ENCODE results near the gene ACTR6. TPM values are rescaled to one million over a fixed set of nuclear protein-coding genes. Genes with fewer than 3 reads are reported as not detected.

ACTR6 gene
- total and polyA plus RNA-seq, 2 of the 4 experiments (the other 2 are of a cell fraction): 9.7 to 10.2 TPM

- no peak overlapping the region for H3K23ac ChIP-seq (ENCODE audit: low read depth, low read length)
- H3K4me3 ChIP-seq (ENCODE audit: insufficient read depth, low read depth, low read length): no peak overlapping the region
- no peak overlapping the region for H2AFZ ChIP-seq (replicated peaks; ENCODE audit: low read length, poor library complexity)
- CTCF ChIA-PET: interaction anchor here (1.2 kb wide), 1 partner anchor 64 kb away, joined by 3 read pairs; no protein-coding TSS in a partner anchor
- H2AK5ac ChIP-seq (ENCODE audit: low read depth, low read length): no peak overlapping the region
- H4K20me1 ChIP-seq (ENCODE audit: insufficient read depth, low read length): no peaks in the 10 kb centered on the region
- DNase-seq (no peak), ATAC-seq (ENCODE audit: low read depth) (no peak)
- no peaks in the 10 kb centered on the region for H3K79me1 ChIP-seq (ENCODE audit: low read depth in 1 of 2, low read length in 2 of 2)
- BruUV-seq (replicated peaks): no TSS peak
- no peaks in the 10 kb centered on the region for H3K36me3 ChIP-seq (ENCODE audit: control insufficient read depth, insufficient read depth, low read length)
- no peak overlapping the region for H2BK15ac ChIP-seq (ENCODE audit: low read depth, low read length)
- no peak overlapping the region for H3K27ac ChIP-seq (ENCODE audit: insufficient read depth, low read length)
- no peak overlapping the region for H2BK5ac ChIP-seq (ENCODE audit: low read depth, low read length, poor library complexity, severe bottlenecking)
- in situ Hi-C loops (cut with MboI; ENCODE audit: low sequenced_read_pairs) (no loop called here), intact Hi-C loops (cut with micrococcal nuclease) (no loop called here), dilution Hi-C loops (cut with HindIII; ENCODE audit: low sequenced_read_pairs, unreplicated experiment) (no loop called here)
- no peak overlapping the region for H3K18ac ChIP-seq (ENCODE audit: low read depth, low read length)
- no peak overlapping the region for H3K56ac ChIP-seq (ENCODE audit: extremely low read depth, insufficient read depth, low read length)
- no peak overlapping the region for H3K4ac ChIP-seq (ENCODE audit: low read depth, low read length)
- H3K9ac ChIP-seq (ENCODE audit: low read depth, low read length): no peak overlapping the region
- no peak overlapping the region for H3K4me2 ChIP-seq (ENCODE audit: low read depth, low read length)
- H3K9me3 ChIP-seq (ENCODE audit: control insufficient read depth, insufficient read depth, low read length): no peaks in the 10 kb centered on the region
- WGBS, 2 experiments (ENCODE audit: extremely low coverage in 2 of 2, insufficient read length in 1 of 2): no CpG with 5 or more reads among the region's 1 CpG
- H2AK9ac ChIP-seq (replicated peaks; ENCODE audit: low read depth, low read length, poor library complexity): no peak overlapping the region
- H2BK120ac ChIP-seq (ENCODE audit: low read depth, low read length): no peak overlapping the region
- H4K91ac ChIP-seq (ENCODE audit: insufficient read depth, low read depth, low read length): no peak overlapping the region
- no peak for TF ChIP-seq USF2 (IDR thresholded peaks at IDR 0.05; ENCODE audit: low read depth, low read length)
- TF ChIP-seq CTCF (conservative IDR thresholded peaks at IDR 0.05; ENCODE audit: low read depth, low read length): no peak
- TF ChIP-seq MAFK (IDR thresholded peaks at IDR 0.05; ENCODE audit: low read depth, low read length): no peak
- TF ChIP-seq NFE2L2 (IDR thresholded peaks at IDR 0.05; ENCODE audit: low read depth, low read length): no peak
- TF ChIP-seq ELK1 (IDR thresholded peaks at IDR 0.05; ENCODE audit: borderline replicate concordance, low read depth, low read length): no peak
- TF ChIP-seq BHLHE40 (IDR thresholded peaks at IDR 0.05; ENCODE audit: low read depth, low read length): no peak
- no peak for TF ChIP-seq RCOR1 (IDR thresholded peaks at IDR 0.05; ENCODE audit: insufficient replicate concordance, low read length)
- no peak for TF ChIP-seq SMC3 (IDR thresholded peaks at IDR 0.05; ENCODE audit: low read depth, low read length)
- no peak for TF ChIP-seq FOS (IDR thresholded peaks at IDR 0.05; ENCODE audit: low read depth, low read length)
- TF ChIP-seq POLR2A (IDR thresholded peaks at IDR 0.05; ENCODE audit: low read depth, low read length): no peak
- TF ChIP-seq RFX5 (IDR thresholded peaks at IDR 0.05; ENCODE audit: low read depth, low read length): no peak
- TF ChIP-seq MXI1 (IDR thresholded peaks at IDR 0.05; ENCODE audit: borderline replicate concordance, low read depth, low read length): no peak
- no peaks in the 10 kb centered on the region; the same call in 1 of the 2 replicates for H3K9me1 ChIP-seq (ENCODE audit: insufficient read depth, low read length)
- POLR2A ChIA-PET (ENCODE audit: unreplicated experiment): no interaction called here
- H4K8ac ChIP-seq (ENCODE audit: low read depth in 2 of 2, low read length in 2 of 2): no peak overlapping the region
- no peak overlapping the region for H3K14ac ChIP-seq (replicated peaks; ENCODE audit: low read depth, low read length)
- H4K5ac ChIP-seq (ENCODE audit: low read depth, low read length): no peak overlapping the region
- no peak overlapping the region for H2BK20ac ChIP-seq (ENCODE audit: low read depth, low read length)
- no peaks in the 10 kb centered on the region for H3K27me3 ChIP-seq (ENCODE audit: control insufficient read depth, insufficient read depth, low read length)
- no peaks in the 10 kb centered on the region for H3K4me1 ChIP-seq (ENCODE audit: control insufficient read depth, insufficient read depth, low read length)
Observed at GRCh38 chr12:100193085-100193484, 7.5 kb upstream of the ACTR6 start.

All from IMR-90 (cell line).